HepG2 (cell line): ENCODE measurements around the gene HDAC4. TPM values are rescaled to one million over a fixed set of nuclear protein-coding genes. Genes with fewer than 3 reads are reported as not detected.
A peak's percentile ranks its signal among the peaks of the same experiment; 100 is the strongest.

Experiments used
- ATAC-seq: fragments of 200-7000 bp; cut with Tn5 transposase; 3 replicates; pipeline ENCODE4 v1.9.1; 2020; ENCODE audit warnings: mild to moderate bottlenecking, moderate library complexity
- BruUV-seq: library from RNA; stranded (reverse); fragments of 400-500 nt; replicated peaks from 2 replicates; lab custom pipeline; 2021; lab: Mats Ljungman, UMichigan
- CTCF ChIA-PET: fragments of 300-600 bp; formaldehyde crosslinking; extraction: SDS; loops from one replicate; lab custom pipeline; 2021; ENCODE audit warnings: low total read pairs, inconsistent platforms, low intra/inter-chr PET ratio; lab: Yijun Ruan, JAX
- POLR2A ChIA-PET: fragments of 350-600 bp; sonication (Branson Sonifier 250); formaldehyde crosslinking; loops from one replicate; lab custom pipeline; 2020; ENCODE audit warnings: antibody characterized with exemption, inconsistent platforms; lab: Yijun Ruan, JAX
- DNase-seq: peaks from one replicate; pipeline ENCODE4 v3.0.0-alpha.2; 2015; ENCODE audit warnings: low spot score
- FAIRE-seq: peaks from 3 replicates; lab custom pipeline; 2011; peaks lifted over from hg19 to GRCh38; lab: Jason Lieb, UNC
- H2AFZ ChIP-seq: one replicate; pipeline ENCODE4 v1.6.1; 2011; ENCODE audit warnings: low read length, inconsistent platforms
- H3K27ac ChIP-seq: fragments of 300-600 bp; 3 replicates; pipeline ENCODE4 v1.8.0; 2011; ENCODE audit warnings: mixed run types, mild to moderate bottlenecking, mixed read lengths, low read length, inconsistent platforms; ENCODE audit not compliant: insufficient read depth; ENCODE audit errors: extremely low read length
- H3K27me3 ChIP-seq, 2 experiments: fragments of 200-600 bp in 1 of 2; 2 replicates in 1 of 2; 3 replicates in 1 of 2; pipeline versions ENCODE4 v1.6.0 to v1.8.0; 2011; ENCODE audit warnings: low read length in 2 of 2, mild to moderate bottlenecking in 2 of 2, moderate library complexity in 2 of 2, inconsistent platforms in 1 of 2; ENCODE audit not compliant: insufficient read depth in 2 of 2, control insufficient read depth in 1 of 2
- H3K36me3 ChIP-seq, 2 experiments: fragments of 200-600 bp in 1 of 2; replicated peaks in 1 of 2; 2 replicates in 1 of 2; 3 replicates in 1 of 2; pipeline versions ENCODE4 v1.5.1 to v1.8.0; 2011; ENCODE audit warnings: low read length in 2 of 2, inconsistent platforms in 1 of 2; ENCODE audit not compliant: insufficient read depth in 2 of 2, control insufficient read depth in 1 of 2
- H3K4me1 ChIP-seq: 2 replicates; pipeline ENCODE4 v1.5.1; 2012; ENCODE audit warnings: low read length, inconsistent platforms; ENCODE audit not compliant: insufficient read depth
- H3K4me2 ChIP-seq: 2 replicates; pipeline ENCODE4 v1.6.0; 2011; ENCODE audit warnings: low read depth, low read length, inconsistent platforms
- H3K4me3 ChIP-seq, 3 experiments: fragments of 200-600 bp in 1 of 3; sonication (generic), shearing (Covaris generic) in 1 of 3; replicated peaks in 1 of 3; 2 replicates each; pipeline ENCODE4 v1.5.1; 2011 to 2016; ENCODE audit warnings: low read length in 3 of 3, inconsistent platforms in 2 of 3, low read depth in 2 of 3, mild to moderate bottlenecking in 2 of 3, control low read depth in 1 of 3, mixed read lengths in 1 of 3; ENCODE audit not compliant: insufficient read depth in 1 of 3
- H3K79me2 ChIP-seq: one replicate; pipeline ENCODE4 v1.6.1; 2011; ENCODE audit warnings: low read length, inconsistent platforms; ENCODE audit not compliant: insufficient read depth
- H3K9ac ChIP-seq: 2 replicates; pipeline ENCODE4 v1.6.0; 2011; ENCODE audit warnings: mild to moderate bottlenecking, low read depth, low read length, inconsistent platforms; ENCODE audit not compliant: insufficient read depth
- H3K9me3 ChIP-seq: 2 replicates; pipeline ENCODE4 v1.5.1; 2012; ENCODE audit warnings: mild to moderate bottlenecking, low read length
- H4K20me1 ChIP-seq: 2 replicates; pipeline ENCODE4 v1.6.0; 2011; ENCODE audit warnings: inconsistent platforms, mild to moderate bottlenecking, low read length, moderate library complexity; ENCODE audit not compliant: insufficient read depth
- FOXA1 ChIP-seq, 2 experiments: fragments of 450-650 bp in 1 of 2; sonication (generic) in 1 of 2; formaldehyde crosslinking in 1 of 2; IDR thresholded peaks; 2 replicates each; pipeline versions ENCODE4 v1.4.0 to v1.6.1; 2016 to 2020; ENCODE audit warnings: missing genetic modification reagents in 1 of 2
- IKZF5 ChIP-seq: IDR thresholded peaks from 2 replicates; pipeline ENCODE4 v1.6.1; 2018; ENCODE audit warnings: missing genetic modification reagents, mild to moderate bottlenecking, missing compliant biosample characterization
- KMT2A ChIP-seq: sonication (generic); formaldehyde crosslinking; IDR thresholded peaks from 2 replicates; pipeline ENCODE4 v1.4.0; 2020; ENCODE audit warnings: missing genetic modification reagents
- NRL ChIP-seq: sonication (generic); formaldehyde crosslinking; IDR thresholded peaks from 2 replicates; pipeline ENCODE4 v1.5.0; 2020; ENCODE audit warnings: missing genetic modification reagents, mild to moderate bottlenecking, moderate library complexity, borderline replicate concordance
- RCOR2 ChIP-seq: IDR thresholded peaks from 2 replicates; pipeline ENCODE4 v1.6.1; 2016; ENCODE audit warnings: missing biosample characterization, missing genetic modification reagents
- RELA ChIP-seq: sonication (generic); formaldehyde crosslinking; IDR thresholded peaks from 2 replicates; pipeline ENCODE4 v1.4.0; 2020; ENCODE audit warnings: missing genetic modification reagents
- RXRA ChIP-seq: sonication (generic); formaldehyde crosslinking; IDR thresholded peaks from 2 replicates; pipeline ENCODE4 v1.5.1; 2020; ENCODE audit warnings: missing genetic modification reagents
- SALL1 ChIP-seq: sonication (generic); formaldehyde crosslinking; IDR thresholded peaks from 2 replicates; pipeline ENCODE4 v1.8.0; 2022; ENCODE audit warnings: mild to moderate bottlenecking, missing genetic modification reagents
- SNAPC2 ChIP-seq: sonication (generic); formaldehyde crosslinking; IDR thresholded peaks from 2 replicates; pipeline ENCODE4 v1.8.1; 2022; ENCODE audit warnings: mild to moderate bottlenecking, missing genetic modification reagents
- STAG1 ChIP-seq: sonication (generic); formaldehyde crosslinking; IDR thresholded peaks from 2 replicates; pipeline ENCODE4 v1.4.0; 2020; ENCODE audit warnings: missing genetic modification reagents
- TEAD3 ChIP-seq: optimal IDR thresholded peaks from 2 replicates; pipeline ENCODE3; 2016; ENCODE audit warnings: borderline replicate concordance
- TOE1 ChIP-seq: sonication (generic); formaldehyde crosslinking; IDR thresholded peaks from 2 replicates; pipeline ENCODE4 v1.4.0; 2020; ENCODE audit warnings: mild to moderate bottlenecking, missing genetic modification reagents
- YY1 ChIP-seq: IDR thresholded peaks from 2 replicates; pipeline ENCODE4 v1.6.1; 2011; ENCODE audit warnings: low read length, low read depth, moderate library complexity, mild to moderate bottlenecking; ENCODE audit not compliant: insufficient read depth, insufficient replicate concordance
- ZBTB21 ChIP-seq: sonication (generic); formaldehyde crosslinking; IDR thresholded peaks from 2 replicates; pipeline ENCODE4 v1.4.0; 2020; ENCODE audit warnings: missing genetic modification reagents
- ZBTB49 ChIP-seq: sonication (generic); formaldehyde crosslinking; IDR thresholded peaks from 2 replicates; pipeline ENCODE4 v1.4.0; 2020; ENCODE audit warnings: missing genetic modification reagents, borderline replicate concordance
- ZBTB7B ChIP-seq: sonication (generic); formaldehyde crosslinking; IDR thresholded peaks from 2 replicates; pipeline ENCODE4 v1.4.0; 2020; ENCODE audit warnings: missing genetic modification reagents
- ZNF280B ChIP-seq: sonication (generic); formaldehyde crosslinking; IDR thresholded peaks from 2 replicates; pipeline ENCODE4 v1.5.0; 2020; ENCODE audit warnings: missing genetic modification reagents, mild to moderate bottlenecking, borderline replicate concordance
- ZNF333 ChIP-seq: sonication (generic); formaldehyde crosslinking; IDR thresholded peaks from 2 replicates; pipeline ENCODE4 v1.4.0; 2020; ENCODE audit warnings: mild to moderate bottlenecking, missing genetic modification reagents, borderline replicate concordance
- ZNF549 ChIP-seq: sonication (generic); formaldehyde crosslinking; IDR thresholded peaks from 2 replicates; pipeline ENCODE4 v1.5.0; 2020; ENCODE audit warnings: missing genetic modification reagents
- ZNF678 ChIP-seq: sonication (generic); formaldehyde crosslinking; IDR thresholded peaks from 2 replicates; pipeline ENCODE4 v1.4.0; 2020; ENCODE audit warnings: mild to moderate bottlenecking, missing genetic modification reagents
- WGBS: methylation state at CpG from one replicate; pipeline ENCODE4 v1.1.6; 2017; ENCODE audit warnings: low lambda C conversion rate; 5-methylcytosine and 5-hydroxymethylcytosine counted together
- in situ Hi-C: cut with HindIII; loops from 2 replicates; pipeline ENCODE4 v1.10.0; 2017; ENCODE audit warnings: low pct_unique_long_range_greater_than_20kb; ENCODE audit not compliant: extremely low pct_ligation_motif_present
- intact Hi-C: fragments of 100-400 bp; cut with micrococcal nuclease; formaldehyde crosslinking; loops from one replicate; pipeline ENCODE4 v1.10.0; 2022; ENCODE audit not compliant: unreplicated experiment
- polyA plus RNA-seq, 8 experiments: library from polyadenylated mRNA; depleted of rRNA in 3 of 8; stranded (reverse) in 7 of 8; unstranded in 1 of 8; fragments of >200 nt; fragmentation: Illumina TruSeq in 4 of 8; extraction: Trizol in 4 of 8; gene quantifications; 2 replicates each; pipeline versions ENCODE4 v1.2.1 to v1.2.3, GENCODE V29; 2011 to 2016; ENCODE audit warnings: low read depth in 4 of 8, missing spikeins in 1 of 8, mixed read lengths in 1 of 8; ENCODE audit not compliant: insufficient read depth in 1 of 8
- total RNA-seq, 5 experiments: library from RNA; depleted of rRNA; stranded (reverse); fragments of >200 nt; fragmentation: Illumina TruSeq; extraction: Trizol; gene quantifications; 2 replicates each; pipeline ENCODE4 v1.2.3, GENCODE V29; 2016; ENCODE audit warnings: low read depth in 1 of 5

The HDAC4 gene
- total and polyA plus RNA-seq, 2 of the 13 experiments (the other 11 are each of a cell fraction or from before 2014, with no cell fraction given), result 10.1 to 11.5 TPM

GRCh38 chr2:239143858-239144712, 256.7 kb downstream of the HDAC4 start:
- POLR2A ChIA-PET, result no interaction called here
- Histone ChIP-seq H3K4me2 (no peak overlapping the region), H3K9ac (no peak overlapping the region), H4K20me1 (peaks cover 10% of the 10 kb centered on the region; the same call in 1 of the 2 replicates), H3K79me2 (no peaks in the 10 kb centered on the region), H3K4me1 (peaks cover 12% of the 10 kb centered on the region), H3K27me3 (no peaks in the 10 kb centered on the region), H3K4me3 (no peak overlapping the region), H3K27ac (no peak overlapping the region), H2AFZ (no peak overlapping the region), H3K9me3 (no peaks in the 10 kb centered on the region), H3K36me3 (peaks cover 14 to 55% of the 10 kb centered on the region in 2 experiments; a peak in 4 of 5 replicates)
- in situ Hi-C loops, result no loop called here
- BruUV-seq, result no TSS peak
- DNase-seq (peak; percentile 28), FAIRE-seq (peak; percentile 87), ATAC-seq (peak; percentile 79)
- intact Hi-C loops, result loop anchor here (1.0 kb wide), 1 partner anchor 253 kb away; no protein-coding TSS in a partner anchor
- 85% methylated on average over 22 of the region's 29 CpGs for WGBS
- CTCF ChIA-PET, result interaction anchor here (1.5 kb wide), 1 partner anchor 253 kb away, joined by 6 read pairs; no protein-coding TSS in a partner anchor
- TF ChIP-seq STAG1 (CRISPR knock-in tag), result peak; percentile 83
- TF ChIP-seq ZNF280B (CRISPR knock-in tag), result peak; percentile 16; the same call in 1 of the 2 replicates
- TF ChIP-seq ZBTB49, result no peak
- no peak for TF ChIP-seq IKZF5 (CRISPR knock-in tag)
- TF ChIP-seq YY1, result no peak
- TF ChIP-seq NRL (CRISPR knock-in tag), result 0 out of 2 replicates have a peak, but pooled peaks have one; percentile 12
- no peak for TF ChIP-seq ZNF678 (CRISPR knock-in tag)
- no peak for TF ChIP-seq SNAPC2 (CRISPR knock-in tag)
- TF ChIP-seq FOXA1 (IDR thresholded peaks at IDR 0.05), result no peak
- no peak for TF ChIP-seq FOXA1 (CRISPR knock-in tag; IDR thresholded peaks at IDR 0.05)
- TF ChIP-seq RCOR2 (CRISPR knock-in tag), result no peak
- peak; percentile 15; the same call in 1 of the 2 replicates for TF ChIP-seq SALL1 (CRISPR knock-in tag)
- TF ChIP-seq ZBTB21 (CRISPR knock-in tag), result no peak
- TF ChIP-seq RXRA (CRISPR knock-in tag), result 0 out of 2 replicates have a peak, but pooled peaks have one; percentile 29
- 0 out of 2 replicates have a peak, but pooled peaks have one; percentile 63 for TF ChIP-seq RELA
- peak; percentile 71 for TF ChIP-seq TEAD3 (CRISPR knock-in tag)
- TF ChIP-seq ZNF333 (CRISPR knock-in tag), result peak; percentile 63; the same call in 1 of the 2 replicates
- TF ChIP-seq ZBTB7B (CRISPR knock-in tag), result peak; percentile 67
- no peak for TF ChIP-seq ZNF549
- TF ChIP-seq TOE1 (CRISPR knock-in tag), result no peak
- TF ChIP-seq KMT2A (CRISPR knock-in tag), result no peak
